Lower lobe of right lung (tissue), 2 donors: ENCODE measurements around the gene PADI3. TPM values are rescaled to one million over a fixed set of nuclear protein-coding genes. Genes with fewer than 3 reads are reported as not detected.

Experiments used
- ATAC-seq, 2 donors: fragments of 200-7000 bp; cut with Tn5 transposase; one replicate each; pipeline ENCODE4 v1.9.1; 2020 to 2022; ENCODE audit warnings: mild to moderate bottlenecking in 2 of 2, moderate library complexity in 2 of 2
- DNase-seq: peaks from one replicate; pipeline ENCODE4 v3.0.0-alpha.2; 2020
- H3K27ac ChIP-seq: fragments of 200-600 bp; one replicate; pipeline ENCODE4 v1.8.0; 2022
- H3K27me3 ChIP-seq: fragments of 200-600 bp; one replicate; pipeline ENCODE4 v1.8.0; 2022; ENCODE audit warnings: low read depth
- H3K36me3 ChIP-seq: fragments of 200-600 bp; one replicate; pipeline ENCODE4 v1.8.0; 2022; ENCODE audit warnings: mild to moderate bottlenecking
- H3K4me1 ChIP-seq: fragments of 200-600 bp; one replicate; pipeline ENCODE4 v1.8.0; 2022
- H3K4me3 ChIP-seq: fragments of 200-600 bp; one replicate; pipeline ENCODE4 v1.8.0; 2022; ENCODE audit warnings: mild to moderate bottlenecking
- H3K9me3 ChIP-seq: fragments of 200-600 bp; one replicate; pipeline ENCODE4 v1.8.0; 2022
- CTCF ChIP-seq: fragments of 200-600 bp; IDR thresholded peaks from one replicate; pipeline ENCODE4 v1.8.0; 2022; ENCODE audit warnings: antibody characterized with exemption, mild to moderate bottlenecking
- intact Hi-C: fragments of 100-400 bp; cut with DNase I; formaldehyde crosslinking; loops from one replicate; pipeline ENCODE4 v1.11.0; 2022
- total RNA-seq: library from RNA; stranded (reverse); fragmentation: NEBNext Ultra II Directional; extraction: Animal tissue kit (Norgen Biotek cat#: 25700); gene quantifications from one replicate; pipeline ENCODE4 v1.2.1, GENCODE V29; 2021
- donor health status: DM: no; HTN: yes; CAD: no; lungs with severe emphysema.

The PADI3 gene
- total RNA-seq, 1 donor from 2014 or later = not detected

- Histone ChIP-seq H3K27ac (no peak overlapping the region), H3K27me3 (peaks cover 18% of the 10 kb centered on the region), H3K36me3 (no peaks in the 10 kb centered on the region), H3K4me3 (no peak overlapping the region), H3K4me1 (no peaks in the 10 kb centered on the region), H3K9me3 (no peaks in the 10 kb centered on the region)
- ATAC-seq (no peak), DNase-seq (no peak)
- intact Hi-C loops = no loop called here
- TF ChIP-seq CTCF = no peak
These were observed 45.0 kb downstream of the PADI3 start for GRCh38 chr1:17293681-17294425.

GRCh38 chr1:17295292-17295691, 46.4 kb downstream of the PADI3 start:
- no peak for ATAC-seq
- H3K36me3 ChIP-seq = no peaks in the 10 kb centered on the region
- no peak for TF ChIP-seq CTCF
- no peak for DNase-seq
- H3K9me3 ChIP-seq = no peaks in the 10 kb centered on the region
- intact Hi-C loops = no loop called here
- no peak overlapping the region for H3K4me3 ChIP-seq
- H3K4me1 ChIP-seq = no peaks in the 10 kb centered on the region
- H3K27me3 ChIP-seq = peaks cover 12% of the 10 kb centered on the region
- no peak overlapping the region for H3K27ac ChIP-seq

- no peaks in the 10 kb centered on the region for H3K36me3 ChIP-seq
- TF ChIP-seq CTCF = no peak
- no peaks in the 10 kb centered on the region for H3K9me3 ChIP-seq
- no peak overlapping the region for H3K4me3 ChIP-seq
- ATAC-seq (no peak), DNase-seq (no peak)
- no peaks in the 10 kb centered on the region for H3K4me1 ChIP-seq
- H3K27ac ChIP-seq = no peak overlapping the region
- H3K27me3 ChIP-seq = peaks cover 6% of the 10 kb centered on the region
- intact Hi-C loops = no loop called here
These were observed 47.2 kb downstream of the PADI3 start for GRCh38 chr1:17296086-17296485.

- H3K27me3 ChIP-seq = no peaks in the 10 kb centered on the region
- no peak overlapping the region for H3K27ac ChIP-seq
- no peak for DNase-seq
- H3K9me3 ChIP-seq = peaks cover 13% of the 10 kb centered on the region
- no peaks in the 10 kb centered on the region for H3K4me1 ChIP-seq
- ATAC-seq = no peak
- TF ChIP-seq CTCF = no peak
- H3K4me3 ChIP-seq = no peak overlapping the region
- H3K36me3 ChIP-seq = no peaks in the 10 kb centered on the region
- intact Hi-C loops = no loop called here
These were observed 49.1 kb downstream of the PADI3 start for GRCh38 chr1:17297991-17298390.

GRCh38 chr1:17301767-17302166, 52.9 kb downstream of the PADI3 start:
- TF ChIP-seq CTCF = no peak
- H3K9me3 ChIP-seq = peaks cover 13% of the 10 kb centered on the region
- no peak overlapping the region for H3K4me3 ChIP-seq
- H3K36me3 ChIP-seq = no peaks in the 10 kb centered on the region
- H3K27ac ChIP-seq = no peak overlapping the region
- H3K4me1 ChIP-seq = no peaks in the 10 kb centered on the region
- DNase-seq (no peak), ATAC-seq (no peak)
- H3K27me3 ChIP-seq = no peaks in the 10 kb centered on the region
- intact Hi-C loops = no loop called here
